GM21381 (cell line): Measurements from ENCODE around the gene DEFB121.
"Not testable (repeated sequence)": the region's sequence is repeated elsewhere in the genome, so short reads cannot be mapped to it uniquely, and the experiment has no call there.

ENCODE experiments used
- ATAC-seq: cut with Tn5 transposase; IDR thresholded peaks from one replicate; pipeline ENCODE4 v1.9.1; 2021; ENCODE audit warnings: mild to moderate bottlenecking, moderate library complexity; ENCODE audit not compliant: unreplicated experiment

Gene DEFB121

GRCh38 chr20:31364272-31364671, 41.7 kb downstream of the DEFB121 start:
- ATAC-seq, result not testable (repeated sequence)

- no peak for ATAC-seq
These were observed 42.7 kb downstream of the DEFB121 start for GRCh38 chr20:31363295-31363694.

GRCh38 chr20:31355981-31356380, 50.0 kb downstream of the DEFB121 start:
- no peak for ATAC-seq
